Gastroesophageal sphincter (tissue), 4 donors: ENCODE results near the gene PTPRD. TPM values are rescaled to one million over a fixed set of nuclear protein-coding genes. Genes with fewer than 3 reads are reported as not detected.

Source experiments
- ATAC-seq: fragments of 150-250 bp; one replicate; pipeline ENCODE4 v1.9.1; 2016; ENCODE audit warnings: mild to moderate bottlenecking, moderate library complexity
- H3K27ac ChIP-seq, 4 donors: fragments of 200-600 bp; sonication (generic) in 3 of 4; 1 replicate in 3 of 4; 2 replicates in 1 of 4; pipeline ENCODE4 v1.5.1; 2016 to 2019
- H3K27me3 ChIP-seq: fragments of 200-600 bp; sonication (generic); one replicate; pipeline ENCODE4 v1.5.1; 2019
- H3K36me3 ChIP-seq, 2 donors: fragments of 200-600 bp; sonication (generic); one replicate each; pipeline ENCODE4 v1.5.1; 2019; ENCODE audit warnings: control low read depth in 1 of 2
- H3K4me1 ChIP-seq, 3 donors: fragments of 200-600 bp; sonication (generic); 1 replicate in 2 of 3; 2 replicates in 1 of 3; pipeline ENCODE4 v1.5.1; 2016 to 2019; ENCODE audit warnings: control low read depth in 2 of 3
- H3K4me3 ChIP-seq, 2 donors: fragments of 200-600 bp; sonication (generic); one replicate each; pipeline ENCODE4 v1.5.1; 2019; ENCODE audit warnings: mild to moderate bottlenecking in 1 of 2, moderate library complexity in 1 of 2
- H3K9me3 ChIP-seq, 3 donors: fragments of 200-600 bp; sonication (generic); one replicate each; pipeline ENCODE4 v1.5.1; 2017 to 2019; ENCODE audit warnings: control low read depth in 2 of 3
- EP300 ChIP-seq: sonication (generic); formaldehyde crosslinking; IDR thresholded peaks from one replicate; pipeline ENCODE4 v1.6.1; 2017; ENCODE audit warnings: antibody characterized with exemption, mild to moderate bottlenecking
- POLR2A ChIP-seq, 2 donors: fragments of 450-650 bp; IDR thresholded peaks; one replicate each; pipeline ENCODE4 v1.6.1; 2017; ENCODE audit warnings: antibody characterized with exemption in 2 of 2, mild to moderate bottlenecking in 2 of 2, moderate library complexity in 1 of 2
- POLR2AphosphoS5 ChIP-seq: sonication (generic); formaldehyde crosslinking; IDR thresholded peaks from one replicate; pipeline ENCODE4 v1.6.1; 2017; ENCODE audit warnings: antibody characterized with exemption
- WGBS, 2 donors: methylation state at CpG; one replicate each; pipeline ENCODE4 v1.1.5; 2018; ENCODE audit warnings: low coverage in 1 of 2; 5-methylcytosine and 5-hydroxymethylcytosine counted together
- total RNA-seq, 4 donors: library from RNA; depleted of rRNA; stranded (reverse); fragments of >200 nt; gene quantifications; one replicate each; pipeline ENCODE4 v1.1.0, GENCODE V29; 2016
- TF ChIP-seq, protein P1 (sequence below), 4 experiments: fragments of 200-600 bp in 2 of 4; fragments of 450-650 bp in 2 of 4; sonication (generic) in 1 of 4; IDR thresholded peaks; one replicate each; pipeline ENCODE4 v1.5.1; 2017 to 2019; ENCODE audit warnings: antibody characterized with exemption in 4 of 4, mild to moderate bottlenecking in 2 of 4, moderate library complexity in 2 of 4

The PTPRD gene
- total RNA-seq, 4 donors from 2014 or later: 3.5 to 53.9 (median 15.8) TPM

DNA sequence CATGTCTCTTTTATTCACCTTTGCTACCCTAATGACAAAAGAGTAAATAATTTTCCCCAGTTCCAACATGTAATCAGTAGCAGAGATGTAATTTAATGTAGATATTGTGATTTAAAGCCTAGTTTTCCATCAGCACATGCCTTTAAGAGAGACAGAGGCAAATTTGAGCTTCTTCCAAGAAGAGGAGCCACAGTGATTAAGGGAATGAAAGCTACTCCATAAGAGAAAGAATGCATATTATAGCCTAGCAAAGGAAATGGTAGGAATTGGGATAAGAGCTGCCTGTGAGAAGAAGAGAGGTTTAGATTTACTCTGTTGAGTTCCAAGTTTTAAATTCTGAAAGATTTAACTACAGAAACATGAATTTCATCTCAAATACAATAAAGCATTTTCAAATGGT, 2222.2 kb downstream of the PTPRD start:
- Histone ChIP-seq H3K9me3 (no peaks in the 10 kb centered on the region), H3K27me3 (no peaks in the 10 kb centered on the region), H3K4me3 (no peak overlapping the region), H3K27ac (no peak overlapping the region), H3K36me3 (no peaks in the 10 kb centered on the region), H3K4me1 (no peaks in the 10 kb centered on the region)
- TF ChIP-seq POLR2AphosphoS5 (no peak), EP300 (no peak), POLR2A (IDR thresholded peaks at IDR 0.05) (no peak)
- TF ChIP-seq, protein P1, sequence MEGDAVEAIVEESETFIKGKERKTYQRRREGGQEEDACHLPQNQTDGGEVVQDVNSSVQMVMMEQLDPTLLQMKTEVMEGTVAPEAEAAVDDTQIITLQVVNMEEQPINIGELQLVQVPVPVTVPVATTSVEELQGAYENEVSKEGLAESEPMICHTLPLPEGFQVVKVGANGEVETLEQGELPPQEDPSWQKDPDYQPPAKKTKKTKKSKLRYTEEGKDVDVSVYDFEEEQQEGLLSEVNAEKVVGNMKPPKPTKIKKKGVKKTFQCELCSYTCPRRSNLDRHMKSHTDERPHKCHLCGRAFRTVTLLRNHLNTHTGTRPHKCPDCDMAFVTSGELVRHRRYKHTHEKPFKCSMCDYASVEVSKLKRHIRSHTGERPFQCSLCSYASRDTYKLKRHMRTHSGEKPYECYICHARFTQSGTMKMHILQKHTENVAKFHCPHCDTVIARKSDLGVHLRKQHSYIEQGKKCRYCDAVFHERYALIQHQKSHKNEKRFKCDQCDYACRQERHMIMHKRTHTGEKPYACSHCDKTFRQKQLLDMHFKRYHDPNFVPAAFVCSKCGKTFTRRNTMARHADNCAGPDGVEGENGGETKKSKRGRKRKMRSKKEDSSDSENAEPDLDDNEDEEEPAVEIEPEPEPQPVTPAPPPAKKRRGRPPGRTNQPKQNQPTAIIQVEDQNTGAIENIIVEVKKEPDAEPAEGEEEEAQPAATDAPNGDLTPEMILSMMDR (IDR thresholded peaks at IDR 0.05): no peak
- ATAC-seq: no peak

DNA sequence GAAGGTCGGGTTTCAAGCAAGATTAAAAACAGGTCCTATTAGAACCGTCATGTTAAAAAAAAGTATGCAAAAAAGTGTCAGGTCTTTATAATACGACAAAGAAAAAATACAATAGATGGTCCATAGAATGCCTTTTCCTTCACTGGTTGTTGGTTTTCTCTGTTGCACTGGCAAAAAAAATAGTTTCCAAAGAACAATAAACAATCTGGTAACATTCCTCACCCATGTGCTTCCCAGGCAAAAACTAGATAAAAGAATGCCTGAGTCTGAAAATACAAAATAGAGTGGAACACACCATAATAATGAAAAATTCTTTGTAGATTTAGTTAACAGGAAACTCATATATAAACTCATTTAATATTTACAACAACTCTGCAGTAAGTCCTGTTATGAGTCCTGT, 2223.3 kb downstream of the PTPRD start:
- 81 to 94% methylated on average over 3 of the region's 3 CpGs for WGBS, 2 donors

DNA sequence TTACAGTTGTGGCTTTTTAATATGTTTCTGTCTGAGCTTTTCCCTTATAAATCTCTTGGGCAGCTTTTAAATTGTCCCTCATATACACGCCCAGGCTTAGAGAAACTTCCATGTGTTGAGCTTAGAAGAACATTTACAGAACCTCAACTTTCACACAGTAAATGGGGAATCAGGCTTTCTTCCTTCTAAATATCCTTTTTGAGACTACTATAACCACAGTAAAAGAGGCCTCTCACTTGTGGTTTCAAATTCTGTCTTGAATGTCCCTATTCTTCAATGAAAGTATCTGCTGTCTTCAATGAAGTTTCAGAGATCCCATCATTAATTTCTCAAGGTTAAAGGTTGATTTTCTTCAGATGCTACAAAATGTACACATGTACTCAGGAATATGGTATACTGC, 2224.7 kb downstream of the PTPRD start:
- Histone ChIP-seq H3K9me3 (no peaks in the 10 kb centered on the region), H3K27me3 (no peaks in the 10 kb centered on the region), H3K4me3 (no peak overlapping the region), H3K36me3 (no peaks in the 10 kb centered on the region), H3K4me1 (no peaks in the 10 kb centered on the region), H3K27ac (no peak overlapping the region)
- ATAC-seq: no peak
- 80 to 92% methylated on average over 1 of the region's 1 CpG for WGBS, 2 donors
- TF ChIP-seq POLR2AphosphoS5 (no peak), POLR2A (IDR thresholded peaks at IDR 0.05) (no peak), EP300 (no peak)
- TF ChIP-seq, protein P1 (IDR thresholded peaks at IDR 0.05): no peak

More for the DNA sequence above, 2223.3 kb downstream of the PTPRD start:
- TF ChIP-seq, protein P1 (IDR thresholded peaks at IDR 0.05): no peak
- TF ChIP-seq POLR2A (IDR thresholded peaks at IDR 0.05) (no peak), POLR2AphosphoS5 (no peak), EP300 (no peak)
- Histone ChIP-seq H3K9me3 (no peaks in the 10 kb centered on the region), H3K4me1 (no peaks in the 10 kb centered on the region), H3K36me3 (no peaks in the 10 kb centered on the region), H3K27me3 (no peaks in the 10 kb centered on the region), H3K27ac (no peak overlapping the region), H3K4me3 (no peak overlapping the region)
- ATAC-seq: no peak

DNA sequence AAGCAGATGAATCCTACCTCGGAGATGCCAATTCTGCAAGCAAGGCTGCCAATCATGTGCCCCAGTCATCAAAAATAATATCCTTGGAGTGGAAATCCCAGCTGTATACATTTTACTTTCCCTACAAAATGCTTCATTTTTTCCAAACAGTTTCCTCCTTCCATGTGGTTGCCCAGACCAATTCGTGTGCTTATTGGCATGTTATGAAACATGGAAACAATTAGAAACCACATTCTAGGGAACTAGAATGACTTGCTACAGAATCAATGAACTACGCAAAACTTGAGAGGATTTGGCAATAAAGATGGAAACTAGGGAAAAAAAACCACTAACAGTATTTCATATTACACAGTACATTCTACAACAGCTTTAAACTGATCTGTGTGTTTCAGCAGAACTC, 2228.7 kb downstream of the PTPRD start:
- Histone ChIP-seq H3K27me3 (no peaks in the 10 kb centered on the region), H3K4me1 (no peaks in the 10 kb centered on the region), H3K4me3 (no peak overlapping the region), H3K27ac (no peak overlapping the region), H3K36me3 (no peaks in the 10 kb centered on the region), H3K9me3 (no peaks in the 10 kb centered on the region)
- 63 to 73% methylated on average over 1 to 3 of the region's 3 CpGs for WGBS, 2 donors
- TF ChIP-seq POLR2AphosphoS5: no peak
- TF ChIP-seq, protein P1 (IDR thresholded peaks at IDR 0.05): no peak
- TF ChIP-seq EP300: no peak
- no peak for TF ChIP-seq POLR2A (IDR thresholded peaks at IDR 0.05)
- no peak for ATAC-seq

DNA sequence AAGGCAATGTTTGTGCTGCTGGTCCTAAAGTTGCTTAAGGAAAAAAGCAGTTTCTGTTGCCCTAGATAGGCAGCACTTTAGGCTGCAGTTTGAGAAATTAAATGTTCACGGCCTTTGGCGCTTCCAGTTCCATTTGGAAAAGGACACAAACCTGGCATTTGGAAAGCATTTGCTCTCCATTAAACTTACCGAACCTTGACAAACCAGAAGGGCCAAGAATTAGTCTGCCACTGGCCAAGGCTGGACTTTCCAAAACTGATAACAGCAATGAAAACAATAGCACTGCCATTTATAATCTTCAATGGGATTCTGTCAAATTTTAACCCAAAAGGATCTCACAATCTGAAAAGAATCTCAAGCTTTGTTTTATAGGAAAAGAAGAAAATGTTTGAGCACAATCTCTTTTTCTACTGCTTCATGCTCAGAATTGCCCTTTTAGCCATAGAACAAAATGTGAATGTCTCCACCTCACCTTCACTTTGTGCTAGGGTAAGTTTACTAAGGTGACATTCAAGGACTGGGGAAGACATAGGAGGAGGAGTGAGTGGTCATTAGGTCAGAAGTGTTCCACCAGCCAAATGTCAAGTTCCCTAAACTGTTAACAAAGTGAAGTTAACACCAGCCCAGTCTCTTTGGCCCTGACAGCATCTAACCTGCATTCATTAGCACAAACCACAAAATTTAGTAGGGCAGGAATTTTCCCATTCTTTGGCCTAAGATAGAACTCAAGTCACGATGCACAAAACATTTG, 2229.8 kb downstream of the PTPRD start:
- TF ChIP-seq EP300 (no peak), POLR2A (IDR thresholded peaks at IDR 0.05) (no peak)
- TF ChIP-seq, protein P1 (IDR thresholded peaks at IDR 0.05): no peak
- no peaks in the 10 kb centered on the region for H3K27me3 ChIP-seq
- H3K9me3 ChIP-seq: no peaks in the 10 kb centered on the region
- 47 to 85% methylated on average over 4 of the region's 4 CpGs for WGBS, 2 donors
- H3K4me3 ChIP-seq: no peak overlapping the region
- no peaks in the 10 kb centered on the region for H3K36me3 ChIP-seq
- H3K4me1 ChIP-seq: no peaks in the 10 kb centered on the region
- H3K27ac ChIP-seq: no peak overlapping the region
- no peak for ATAC-seq
